H9 (cell line): Measurements from ENCODE around the gene GGT1. TPM values are rescaled to one million over a fixed set of nuclear protein-coding genes. Genes with fewer than 3 reads are reported as not detected.

Source experiments
- DNase-seq: peaks from one replicate; pipeline ENCODE4 v3.0.0-alpha.2; 2017
- H2AFZ ChIP-seq: one replicate; pipeline ENCODE4 v1.6.1; 2013; ENCODE audit warnings: mild to moderate bottlenecking, low read length, control low read depth, moderate library complexity
- H2AK5ac ChIP-seq: 2 replicates; pipeline ENCODE4 v1.6.1; 2013; ENCODE audit warnings: low read length, control low read depth, mixed read lengths; ENCODE audit not compliant: insufficient read length
- H2BK120ac ChIP-seq: one replicate; pipeline ENCODE4 v1.6.1; 2013; ENCODE audit warnings: low read depth, mild to moderate bottlenecking, low read length, control low read depth, inconsistent platforms; ENCODE audit not compliant: poor library complexity, severe bottlenecking
- H2BK12ac ChIP-seq: 2 replicates; pipeline ENCODE4 v1.6.1; 2013; ENCODE audit warnings: low read length, control low read depth, mixed read lengths, low read depth; ENCODE audit not compliant: insufficient read length
- H2BK15ac ChIP-seq: 2 replicates; pipeline ENCODE4 v1.6.1; 2013; ENCODE audit warnings: low read depth, low read length, control low read depth
- H2BK20ac ChIP-seq: one replicate; pipeline ENCODE4 v1.6.1; 2013; ENCODE audit warnings: low read depth, mild to moderate bottlenecking, low read length, control low read depth, inconsistent platforms; ENCODE audit not compliant: poor library complexity, severe bottlenecking
- H2BK5ac ChIP-seq: 2 replicates; pipeline ENCODE4 v1.6.1; 2013; ENCODE audit warnings: low read length, control low read depth, mixed read lengths; ENCODE audit not compliant: insufficient read length
- H3K14ac ChIP-seq: 2 replicates; pipeline ENCODE4 v1.6.1; 2013; ENCODE audit warnings: low read length, control low read depth; ENCODE audit not compliant: insufficient read depth
- H3K18ac ChIP-seq: 2 replicates; pipeline ENCODE4 v1.6.1; 2013; ENCODE audit warnings: low read depth, mild to moderate bottlenecking, mixed read lengths, low read length, control low read depth; ENCODE audit not compliant: insufficient read length
- H3K23ac ChIP-seq: 2 replicates; pipeline ENCODE4 v1.6.1; 2013; ENCODE audit warnings: low read length, control low read depth, mixed read lengths, low read depth; ENCODE audit not compliant: insufficient read length
- H3K23me2 ChIP-seq: 2 replicates; pipeline ENCODE4 v1.6.1; 2013; ENCODE audit warnings: low read depth, mild to moderate bottlenecking, mixed read lengths, low read length, control low read depth; ENCODE audit not compliant: insufficient read length, poor library complexity, severe bottlenecking
- H3K27ac ChIP-seq: 2 replicates; pipeline ENCODE4 v1.5.1; 2013; ENCODE audit warnings: low read length, control low read depth, mixed read lengths, low read depth; ENCODE audit not compliant: insufficient read length
- H3K27me3 ChIP-seq: 2 replicates; pipeline ENCODE4 v1.6.1; 2013; ENCODE audit warnings: low read length, control low read depth, inconsistent platforms; ENCODE audit not compliant: insufficient read depth
- H3K4ac ChIP-seq: 2 replicates; pipeline ENCODE4 v1.6.1; 2013; ENCODE audit warnings: low read depth, mild to moderate bottlenecking, control low read depth, inconsistent platforms, low read length, moderate library complexity
- H3K4me1 ChIP-seq: 2 replicates; pipeline ENCODE4 v1.6.1; 2013; ENCODE audit warnings: low read length, control low read depth, inconsistent platforms; ENCODE audit not compliant: insufficient read depth
- H3K4me2 ChIP-seq: 2 replicates; pipeline ENCODE4 v1.6.1; 2013; ENCODE audit warnings: low read length, control low read depth, mixed read lengths; ENCODE audit not compliant: insufficient read length, insufficient read depth
- H3K56ac ChIP-seq: 2 replicates; pipeline ENCODE4 v1.6.1; 2013; ENCODE audit warnings: low read depth, mild to moderate bottlenecking, mixed read lengths, low read length, control low read depth; ENCODE audit not compliant: insufficient read length
- H3K79me1 ChIP-seq: 2 replicates; pipeline ENCODE4 v1.6.1; 2013; ENCODE audit warnings: low read depth, mild to moderate bottlenecking, moderate library complexity, low read length, control low read depth, inconsistent platforms; ENCODE audit not compliant: insufficient read depth, poor library complexity, severe bottlenecking
- H3K79me2 ChIP-seq: 2 replicates; pipeline ENCODE4 v1.6.1; 2013; ENCODE audit warnings: low read length, control low read depth, inconsistent platforms; ENCODE audit not compliant: insufficient read depth
- H3K9ac ChIP-seq: 2 replicates; pipeline ENCODE4 v1.6.1; 2013; ENCODE audit warnings: low read length, control low read depth, mixed read lengths; ENCODE audit not compliant: insufficient read length; ENCODE audit errors: extremely low read depth
- H3K9me3 ChIP-seq: one replicate; pipeline ENCODE4 v1.6.1; 2013; ENCODE audit warnings: low read depth, low read length, inconsistent platforms; ENCODE audit not compliant: control insufficient read depth
- H3T11ph ChIP-seq: one replicate; pipeline ENCODE4 v1.6.1; 2013; ENCODE audit warnings: mild to moderate bottlenecking, low read length, control low read depth, inconsistent platforms
- H4K20me1 ChIP-seq: one replicate; pipeline ENCODE4 v1.6.1; 2013; ENCODE audit not compliant: control insufficient read depth, insufficient read length, insufficient read depth
- H4K5ac ChIP-seq: 2 replicates; pipeline ENCODE4 v1.6.1; 2013; ENCODE audit warnings: low read depth, mild to moderate bottlenecking, mixed read lengths, low read length, control low read depth; ENCODE audit not compliant: insufficient read length
- H4K8ac ChIP-seq: replicated peaks from 2 replicates; pipeline ENCODE4 v1.6.1; 2013; ENCODE audit warnings: low read length, control low read depth, mixed read lengths, low read depth; ENCODE audit not compliant: insufficient read length
- H4K91ac ChIP-seq: 2 replicates; pipeline ENCODE4 v1.6.1; 2013; ENCODE audit warnings: low read depth, mild to moderate bottlenecking, moderate library complexity, mixed read lengths, low read length, control low read depth; ENCODE audit not compliant: insufficient read length
- H3K27ac Mint-ChIP-seq, 3 experiments: 2 replicates in 2 of 3; 3 replicates in 1 of 3; pipeline ENCODE4 v1.8.0; 2020 to 2021; ENCODE audit warnings: mixed read lengths in 3 of 3, mild to moderate bottlenecking in 1 of 3, moderate library complexity in 1 of 3
- H3K27me3 Mint-ChIP-seq: 2 replicates; pipeline ENCODE4 v1.8.0; 2021; ENCODE audit warnings: low read depth, mild to moderate bottlenecking, moderate library complexity, mixed read lengths
- H3K36me3 Mint-ChIP-seq, 3 experiments: 2 replicates in 2 of 3; 3 replicates in 1 of 3; pipeline ENCODE4 v1.8.0; 2020 to 2021; ENCODE audit warnings: low read depth in 3 of 3, mixed read lengths in 3 of 3; ENCODE audit not compliant: insufficient read depth in 1 of 3
- H3K4me1 Mint-ChIP-seq, 2 experiments: 2 replicates each; pipeline ENCODE4 v1.8.0; 2020; ENCODE audit warnings: mixed read lengths in 2 of 2
- H3K4me3 Mint-ChIP-seq, 2 experiments: 2 replicates in 1 of 2; 3 replicates in 1 of 2; pipeline ENCODE4 v1.8.0; 2020 to 2021; ENCODE audit warnings: mild to moderate bottlenecking in 2 of 2, mixed read lengths in 2 of 2, moderate library complexity in 1 of 2
- H3K9me3 Mint-ChIP-seq, 2 experiments: 2 replicates in 1 of 2; 3 replicates in 1 of 2; pipeline ENCODE4 v1.8.0; 2020; ENCODE audit warnings: mild to moderate bottlenecking in 2 of 2, mixed read lengths in 2 of 2, moderate library complexity in 1 of 2
- WGBS: extraction: QIAGEN DNeasy Blood & Tissue Kit; methylation state at CpG from one replicate; pipeline ENCODE4 v1.1.7; 2013; ENCODE audit warnings: missing lambda C conversion rate, low lambda C conversion rate, mixed read lengths; ENCODE audit not compliant: insufficient read length; ENCODE audit errors: extremely low coverage; 5-methylcytosine and 5-hydroxymethylcytosine counted together
- total RNA-seq: library from RNA; stranded (reverse); gene quantifications from 2 replicates; pipeline ENCODE4 v1.2.1, GENCODE V29; 2021
- TF ChIP-seq, protein P1 (sequence below): fragments of 200-600 bp; sonication (generic); conservative IDR thresholded peaks from 3 replicates; pipeline ENCODE4 v1.8.0; 2021; ENCODE audit warnings: antibody characterized with exemption, mild to moderate bottlenecking

Gene GGT1
- total RNA-seq, 1 experiment from 2014 or later = 20.5 TPM

DNA sequence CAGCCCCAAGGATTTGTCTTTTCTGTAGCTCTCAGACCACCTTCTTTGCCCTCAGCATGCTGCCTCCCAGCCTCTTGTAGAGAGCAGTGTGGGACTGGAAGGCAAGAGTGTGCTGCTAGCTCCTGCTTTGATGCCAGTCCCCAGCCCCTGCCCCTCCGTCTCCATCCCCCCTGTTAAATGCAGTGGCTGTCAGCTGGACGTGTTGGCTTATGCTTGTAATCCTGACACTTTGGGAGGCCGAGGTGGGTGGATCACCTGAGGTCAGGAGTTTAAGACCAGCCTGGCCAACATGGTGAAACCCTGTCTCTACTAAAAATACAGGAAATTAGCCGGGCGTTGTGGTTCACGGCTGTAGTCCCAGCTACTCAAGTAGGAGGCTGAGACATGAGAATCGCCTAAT is 31.7 kb upstream of the GGT1 start:
- TF ChIP-seq, protein P1, sequence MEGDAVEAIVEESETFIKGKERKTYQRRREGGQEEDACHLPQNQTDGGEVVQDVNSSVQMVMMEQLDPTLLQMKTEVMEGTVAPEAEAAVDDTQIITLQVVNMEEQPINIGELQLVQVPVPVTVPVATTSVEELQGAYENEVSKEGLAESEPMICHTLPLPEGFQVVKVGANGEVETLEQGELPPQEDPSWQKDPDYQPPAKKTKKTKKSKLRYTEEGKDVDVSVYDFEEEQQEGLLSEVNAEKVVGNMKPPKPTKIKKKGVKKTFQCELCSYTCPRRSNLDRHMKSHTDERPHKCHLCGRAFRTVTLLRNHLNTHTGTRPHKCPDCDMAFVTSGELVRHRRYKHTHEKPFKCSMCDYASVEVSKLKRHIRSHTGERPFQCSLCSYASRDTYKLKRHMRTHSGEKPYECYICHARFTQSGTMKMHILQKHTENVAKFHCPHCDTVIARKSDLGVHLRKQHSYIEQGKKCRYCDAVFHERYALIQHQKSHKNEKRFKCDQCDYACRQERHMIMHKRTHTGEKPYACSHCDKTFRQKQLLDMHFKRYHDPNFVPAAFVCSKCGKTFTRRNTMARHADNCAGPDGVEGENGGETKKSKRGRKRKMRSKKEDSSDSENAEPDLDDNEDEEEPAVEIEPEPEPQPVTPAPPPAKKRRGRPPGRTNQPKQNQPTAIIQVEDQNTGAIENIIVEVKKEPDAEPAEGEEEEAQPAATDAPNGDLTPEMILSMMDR = no peak
- Histone ChIP-seq H3K18ac (no peak overlapping the region), H4K20me1 (no peaks in the 10 kb centered on the region), H2AK5ac (no peak overlapping the region), H2BK15ac (no peak overlapping the region), H3K79me1 (peaks cover 5% of the 10 kb centered on the region), H2BK12ac (no peak overlapping the region), H2BK20ac (no peak overlapping the region), H3K79me2 (peaks cover 8% of the 10 kb centered on the region), H3K14ac (no peak overlapping the region), H3K56ac (no peak overlapping the region), H3T11ph (no peak overlapping the region), H4K91ac (no peak overlapping the region), H4K8ac (no peak overlapping the region), H3K4ac (no peak overlapping the region), H3K27me3 (no peaks in the 10 kb centered on the region), H2AFZ (no peak overlapping the region), H3K27ac (no peak overlapping the region), H3K4me2 (no peak overlapping the region), H2BK120ac (no peak overlapping the region), H3K9ac (no peak overlapping the region), H2BK5ac (no peak overlapping the region), H3K9me3 (no peaks in the 10 kb centered on the region), H3K4me1 (no peaks in the 10 kb centered on the region), H3K23me2 (no peaks in the 10 kb centered on the region), H3K23ac (no peak overlapping the region), H4K5ac (no peak overlapping the region)
- Mint-ChIP-seq H3K4me1 (no peaks in the 10 kb centered on the region), H3K36me3 (peaks cover 58 to 84% (median 72%) of the 10 kb centered on the region in 3 experiments), H3K27me3 (no peaks in the 10 kb centered on the region), H3K4me3 (no peak overlapping the region), H3K27ac (no peak overlapping the region; a peak in 1 of 7 replicates), H3K9me3 (no peaks in the 10 kb centered on the region)
- no peak for DNase-seq
- no CpG with 5 or more reads among the region's 7 CpGs for WGBS
